Left ventricle myocardium inferior (tissue), 1 donor: Measurements from ENCODE around the gene MAML3. TPM values are rescaled to one million over a fixed set of nuclear protein-coding genes. Genes with fewer than 3 reads are reported as not detected.

Source experiments
- DNase-seq: peaks from one replicate; pipeline ENCODE4 v3.0.0-alpha.2; 2020
- H3K27ac ChIP-seq: fragments of 200-600 bp; replicated peaks from 2 replicates; pipeline ENCODE4 v1.8.0; 2021
- H3K27me3 ChIP-seq: fragments of 200-600 bp; 2 replicates; pipeline ENCODE4 v1.8.0; 2021; ENCODE audit warnings: low read depth
- H3K36me3 ChIP-seq: fragments of 200-600 bp; 2 replicates; pipeline ENCODE4 v1.8.0; 2021
- H3K4me1 ChIP-seq: fragments of 200-600 bp; 2 replicates; pipeline ENCODE4 v1.8.0; 2021
- H3K4me3 ChIP-seq: fragments of 200-600 bp; 2 replicates; pipeline ENCODE4 v1.8.0; 2021; ENCODE audit warnings: mild to moderate bottlenecking, moderate library complexity
- H3K9me3 ChIP-seq: fragments of 200-600 bp; replicated peaks from 2 replicates; pipeline ENCODE4 v1.8.0; 2021
- intact Hi-C: fragments of 100-400 bp; cut with micrococcal nuclease; formaldehyde crosslinking; loops from one replicate; pipeline ENCODE4 v1.11.0; 2022
- total RNA-seq: library from RNA; stranded (reverse); fragmentation: NEBNext Ultra II Directional; extraction: Animal tissue kit (Norgen Biotek cat#: 25700); gene quantifications from one replicate; pipeline ENCODE4 v1.2.1, GENCODE V29; 2021
- TF ChIP-seq, protein P1 (sequence below): fragments of 200-600 bp; IDR thresholded peaks from 2 replicates; pipeline ENCODE4 v1.8.0; 2021; ENCODE audit warnings: antibody characterized with exemption, mild to moderate bottlenecking, borderline replicate concordance
- donor health status: DM: no; HTN: yes; CAD: no; lungs with severe emphysema.

MAML3 gene
- total RNA-seq, 1 donor from 2014 or later = 2.6 TPM

DNA sequence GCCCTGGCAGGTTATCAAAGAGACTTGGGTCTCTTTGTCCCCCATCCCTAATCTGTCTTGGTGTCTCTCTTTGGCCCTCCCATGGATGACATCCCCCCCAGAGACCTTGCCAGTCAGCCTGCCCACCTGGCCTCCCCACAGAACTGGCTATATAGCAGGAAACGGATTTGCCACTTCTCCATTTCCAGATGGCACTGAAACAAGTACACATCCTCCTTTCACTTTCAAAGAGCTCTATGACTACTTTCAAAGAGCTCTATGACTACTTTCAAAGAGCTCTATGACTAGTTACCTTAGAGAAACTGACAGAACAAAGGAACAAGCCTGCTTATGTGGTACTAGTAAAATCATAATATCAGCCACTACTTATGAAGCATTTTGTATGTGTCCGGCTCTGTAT, 175.3 kb downstream of the MAML3 start:
- TF ChIP-seq, protein P1, sequence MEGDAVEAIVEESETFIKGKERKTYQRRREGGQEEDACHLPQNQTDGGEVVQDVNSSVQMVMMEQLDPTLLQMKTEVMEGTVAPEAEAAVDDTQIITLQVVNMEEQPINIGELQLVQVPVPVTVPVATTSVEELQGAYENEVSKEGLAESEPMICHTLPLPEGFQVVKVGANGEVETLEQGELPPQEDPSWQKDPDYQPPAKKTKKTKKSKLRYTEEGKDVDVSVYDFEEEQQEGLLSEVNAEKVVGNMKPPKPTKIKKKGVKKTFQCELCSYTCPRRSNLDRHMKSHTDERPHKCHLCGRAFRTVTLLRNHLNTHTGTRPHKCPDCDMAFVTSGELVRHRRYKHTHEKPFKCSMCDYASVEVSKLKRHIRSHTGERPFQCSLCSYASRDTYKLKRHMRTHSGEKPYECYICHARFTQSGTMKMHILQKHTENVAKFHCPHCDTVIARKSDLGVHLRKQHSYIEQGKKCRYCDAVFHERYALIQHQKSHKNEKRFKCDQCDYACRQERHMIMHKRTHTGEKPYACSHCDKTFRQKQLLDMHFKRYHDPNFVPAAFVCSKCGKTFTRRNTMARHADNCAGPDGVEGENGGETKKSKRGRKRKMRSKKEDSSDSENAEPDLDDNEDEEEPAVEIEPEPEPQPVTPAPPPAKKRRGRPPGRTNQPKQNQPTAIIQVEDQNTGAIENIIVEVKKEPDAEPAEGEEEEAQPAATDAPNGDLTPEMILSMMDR = no peak
- intact Hi-C loops = no loop called here

DNA sequence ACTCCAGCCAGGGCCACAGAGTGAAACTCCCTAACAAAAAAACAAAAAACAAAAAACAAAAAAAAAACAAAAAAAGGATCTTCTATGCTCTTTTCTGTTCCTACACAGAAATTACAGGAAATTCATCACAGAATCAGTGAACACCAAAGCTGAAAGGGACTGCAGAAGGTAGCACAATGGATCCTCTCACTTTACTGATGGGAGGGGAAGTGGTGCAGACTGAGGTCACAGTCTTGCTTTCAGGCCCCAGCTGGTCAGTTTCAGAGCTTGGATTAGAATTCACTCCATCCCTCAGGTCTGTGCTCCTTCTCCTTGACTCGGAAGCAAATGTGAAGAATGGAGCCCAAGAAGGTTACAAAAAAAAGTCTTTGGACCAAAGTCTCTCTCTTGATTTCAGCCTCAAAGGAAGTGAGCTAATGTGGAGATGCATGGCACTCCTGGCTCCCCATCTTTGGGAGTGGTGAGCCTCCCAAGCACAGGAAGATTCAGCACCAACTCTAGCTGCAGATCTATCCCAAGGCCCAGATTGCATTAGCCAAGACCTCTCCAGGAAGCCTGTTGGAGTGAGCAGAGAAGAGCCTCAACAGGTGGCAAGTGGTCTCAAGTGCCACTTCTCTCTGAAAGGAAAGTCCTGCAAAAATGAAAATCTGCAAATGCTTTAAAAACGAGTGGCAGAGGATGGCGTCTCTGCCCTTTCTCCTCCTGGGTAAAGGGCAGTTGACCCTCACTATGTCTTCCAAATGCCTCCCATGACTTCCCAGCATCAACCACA, 176.0 kb downstream of the MAML3 start:
- Histone ChIP-seq H3K27ac (no peak overlapping the region), H3K9me3 (no peaks in the 10 kb centered on the region), H3K36me3 (no peaks in the 10 kb centered on the region), H3K27me3 (no peaks in the 10 kb centered on the region), H3K4me1 (peaks cover 21% of the 10 kb centered on the region), H3K4me3 (no peak overlapping the region)
- TF ChIP-seq, protein P1 = no peak
- DNase-seq = no peak
- intact Hi-C loops = no loop called here

More for the DNA sequence above, 175.3 kb downstream of the MAML3 start:
- H3K36me3 ChIP-seq = no peaks in the 10 kb centered on the region
- peaks cover 22% of the 10 kb centered on the region for H3K4me1 ChIP-seq
- no peak overlapping the region for H3K27ac ChIP-seq
- H3K27me3 ChIP-seq = no peaks in the 10 kb centered on the region
- no peak for DNase-seq
- H3K9me3 ChIP-seq = no peaks in the 10 kb centered on the region
- H3K4me3 ChIP-seq = no peak overlapping the region

GRCh38 chr4:139975830-139976272, 178.1 kb downstream of the MAML3 start:
- peak overlapping the region; percentile 75 for H3K27ac ChIP-seq
- intact Hi-C loops = no loop called here
- no peaks in the 10 kb centered on the region for H3K9me3 ChIP-seq
- TF ChIP-seq, protein P1 = no peak
- no peaks in the 10 kb centered on the region for H3K36me3 ChIP-seq
- peaks cover 29% of the 10 kb centered on the region for H3K4me1 ChIP-seq
- H3K27me3 ChIP-seq = no peaks in the 10 kb centered on the region
- DNase-seq = no peak
- no peak overlapping the region for H3K4me3 ChIP-seq

DNA sequence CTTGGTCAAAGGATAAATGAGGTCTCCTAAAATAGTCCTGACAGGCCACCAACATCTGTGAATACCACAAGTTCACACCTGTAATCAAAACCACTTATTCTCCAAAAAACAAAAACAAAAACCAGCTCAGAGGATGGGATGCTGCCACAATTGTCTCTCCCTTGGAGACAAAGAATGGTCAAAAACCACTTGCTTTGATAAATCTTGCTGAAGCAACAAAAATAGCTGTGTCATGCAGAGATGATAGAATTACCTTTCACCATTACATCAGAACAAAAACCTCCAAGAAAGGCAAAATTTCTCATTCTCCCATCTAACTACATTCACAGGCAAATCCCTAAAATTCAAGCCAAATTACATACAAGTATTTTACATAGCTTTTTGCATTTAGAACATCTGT, 180.4 kb downstream of the MAML3 start:
- TF ChIP-seq, protein P1 = no peak
- intact Hi-C loops = no loop called here
- peaks cover 33% of the 10 kb centered on the region for H3K4me1 ChIP-seq

DNA sequence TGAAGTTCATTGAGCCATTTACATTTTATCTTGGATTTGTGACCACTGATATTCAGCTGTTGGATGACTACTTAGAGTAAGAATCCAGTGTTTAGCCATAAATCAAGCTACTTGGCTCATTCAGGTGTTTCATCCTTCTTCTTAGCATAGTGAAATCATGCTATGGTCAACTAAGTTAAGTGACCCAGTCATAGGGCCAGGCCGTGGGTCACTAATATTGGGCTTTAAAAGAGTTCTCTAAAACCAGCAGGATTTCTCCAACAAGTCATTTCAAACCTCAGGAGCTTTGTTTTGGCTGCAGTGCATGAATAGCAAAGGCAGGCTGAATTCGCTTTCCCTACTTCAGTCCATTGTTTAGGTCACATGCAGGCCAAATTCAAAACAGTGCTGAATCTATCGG, 181.0 kb downstream of the MAML3 start:
- Histone ChIP-seq H3K36me3 (no peaks in the 10 kb centered on the region), H3K27ac (no peak overlapping the region), H3K4me3 (no peak overlapping the region), H3K9me3 (no peaks in the 10 kb centered on the region), H3K27me3 (no peaks in the 10 kb centered on the region), H3K4me1 (peaks cover 33% of the 10 kb centered on the region)
- TF ChIP-seq, protein P1 = no peak
- intact Hi-C loops = no loop called here
- DNase-seq = no peak

More for the DNA sequence above, 180.4 kb downstream of the MAML3 start:
- no peak for DNase-seq
- Histone ChIP-seq H3K4me3 (no peak overlapping the region), H3K36me3 (no peaks in the 10 kb centered on the region), H3K27ac (no peak overlapping the region), H3K27me3 (no peaks in the 10 kb centered on the region), H3K9me3 (no peaks in the 10 kb centered on the region)
